ENCODE data around the gene DYDC1. TPM values are rescaled to one million over a fixed set of nuclear protein-coding genes. Genes with fewer than 3 reads are reported as not detected.

Gene DYDC1
- total and polyA plus RNA-seq, 2 of the 13 experiments (the other 11 are each of a cell fraction or from before 2014, with no cell fraction given), result not detected

DNA sequence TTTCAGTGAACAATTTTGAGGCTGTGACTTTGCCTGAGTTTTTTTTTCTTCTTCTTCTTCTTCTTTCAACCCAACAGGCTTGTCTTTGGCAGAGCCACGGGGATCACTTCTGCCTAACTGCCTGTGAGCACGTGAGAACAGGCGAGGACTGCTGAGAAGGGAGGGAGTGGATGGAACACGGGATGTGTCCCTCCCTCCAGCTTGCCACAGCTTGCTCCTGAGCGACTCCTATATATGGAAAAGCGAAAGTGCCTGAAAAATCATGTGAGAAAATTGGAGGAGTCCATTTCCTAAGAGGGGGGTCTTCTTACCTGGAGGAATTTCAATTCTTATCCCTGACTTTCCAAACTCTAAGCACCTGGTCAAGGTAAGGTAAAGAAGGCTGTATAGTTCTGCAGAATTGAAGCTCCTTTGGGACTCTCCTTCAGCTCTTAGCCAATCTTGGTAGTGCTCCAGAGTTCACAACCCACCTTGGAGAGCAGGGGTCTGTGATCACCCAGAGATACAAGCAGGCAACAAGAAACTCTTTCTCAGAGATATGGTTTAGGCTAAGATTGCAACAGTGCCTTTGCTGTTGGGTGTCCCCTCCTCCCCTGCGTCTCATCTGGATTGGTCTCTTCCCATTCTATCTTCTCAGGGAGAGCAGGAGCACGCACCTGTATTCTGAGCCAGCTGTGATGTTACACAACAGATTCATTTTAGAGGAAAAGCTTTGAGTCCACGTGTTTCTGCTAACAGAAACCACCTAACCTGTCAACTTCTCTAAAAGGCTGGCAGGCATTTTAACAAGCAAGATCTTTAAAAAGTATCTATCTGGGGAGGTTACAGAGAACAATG is 66.9 kb downstream of the DYDC1 start, which contains the start of gene MAT1A:
Gene MAT1A (minus strand): TSS at position 208 of the 837 bp plus-strand sequence. CDS start 235 bp downstream, outside the sequence.
- in situ Hi-C loops (cut with HindIII; ENCODE audit: extremely low pct_ligation_motif_present, low pct_unique_long_range_greater_than_20kb) (no loop called here), intact Hi-C loops (cut with micrococcal nuclease; ENCODE audit: unreplicated experiment) (loop anchor here (1.0 kb wide), 1 partner anchor 28 kb away; no protein-coding TSS in a partner anchor)
- DNase-seq (ENCODE audit: low spot score), result peak; percentile 84
- Histone ChIP-seq H3K4me1 (ENCODE audit: insufficient read depth, low read length) (peaks cover 93% of the 10 kb centered on the region), H3K4me3 (replicated peaks in 1 of 3; ENCODE audit: insufficient read depth in 1 of 3, low read depth in 2 of 3, low read length in 3 of 3) (peak within 1 kb of the TSS; percentile 44 to 67 (median 62)), H4K20me1 (ENCODE audit: insufficient read depth, low read length) (no peaks in the 10 kb centered on the region), H3K9ac (ENCODE audit: insufficient read depth, low read depth, low read length) (peak within 1 kb of the TSS; percentile 74), H2AFZ (ENCODE audit: low read length) (peak within 1 kb of the TSS; percentile 100), H3K27me3 (ENCODE audit: control insufficient read depth in 1 of 2, insufficient read depth in 2 of 2, low read length in 2 of 2) (no peaks in the 10 kb centered on the region; a peak in 1 of 5 replicates), H3K9me3 (ENCODE audit: low read length) (no peaks in the 10 kb centered on the region), H3K79me2 (ENCODE audit: insufficient read depth, low read length) (peaks cover 45% of the 10 kb centered on the region), H3K4me2 (ENCODE audit: low read depth, low read length) (peak within 1 kb of the TSS; percentile 89), H3K27ac (ENCODE audit: extremely low read length, insufficient read depth, low read length) (peak within 1 kb of the TSS; percentile 94), H3K36me3 (replicated peaks in 1 of 2; ENCODE audit: control insufficient read depth in 1 of 2, insufficient read depth in 2 of 2, low read length in 2 of 2) (peaks cover 0 to 8% of the 10 kb centered on the region in 2 experiments; a peak in 4 of 5 replicates)
- 2% methylated on average over 9 of the region's 9 CpGs for WGBS (ENCODE audit: low lambda C conversion rate)
- CTCF ChIA-PET (ENCODE audit: low intra/inter-chr PET ratio, low total read pairs), result interaction anchor here (2.0 kb wide), 1 partner anchor 28 kb away, joined by 11 read pairs; no protein-coding TSS in a partner anchor
- POLR2A ChIA-PET, result interaction anchor here (1.0 to 6.5 kb wide), 11 partner anchors 8 to 209 kb away, joined by 3 to 69 read pairs (median 7); partner anchors contain the start of gene PRXL2A
- ATAC-seq, result peak; percentile 76
- peak; percentile 94 for FAIRE-seq
- BruUV-seq (replicated peaks), result no TSS peak
- TF ChIP-seq KAT7 (CRISPR knock-in tag; IDR thresholded peaks at IDR 0.05; ENCODE audit: borderline replicate concordance) (no peak), GLI4 (CRISPR knock-in tag; IDR thresholded peaks at IDR 0.05; ENCODE audit: borderline replicate concordance) (peak; percentile 59; the same call in 1 of the 2 replicates), KAT2B (IDR thresholded peaks at IDR 0.05; ENCODE audit: borderline replicate concordance, low read depth, low read length) (no peak), SAFB2 (CRISPR knock-in tag; IDR thresholded peaks at IDR 0.05; ENCODE audit: borderline replicate concordance, low read depth) (no peak)
- TF ChIP-seq, protein P1, sequence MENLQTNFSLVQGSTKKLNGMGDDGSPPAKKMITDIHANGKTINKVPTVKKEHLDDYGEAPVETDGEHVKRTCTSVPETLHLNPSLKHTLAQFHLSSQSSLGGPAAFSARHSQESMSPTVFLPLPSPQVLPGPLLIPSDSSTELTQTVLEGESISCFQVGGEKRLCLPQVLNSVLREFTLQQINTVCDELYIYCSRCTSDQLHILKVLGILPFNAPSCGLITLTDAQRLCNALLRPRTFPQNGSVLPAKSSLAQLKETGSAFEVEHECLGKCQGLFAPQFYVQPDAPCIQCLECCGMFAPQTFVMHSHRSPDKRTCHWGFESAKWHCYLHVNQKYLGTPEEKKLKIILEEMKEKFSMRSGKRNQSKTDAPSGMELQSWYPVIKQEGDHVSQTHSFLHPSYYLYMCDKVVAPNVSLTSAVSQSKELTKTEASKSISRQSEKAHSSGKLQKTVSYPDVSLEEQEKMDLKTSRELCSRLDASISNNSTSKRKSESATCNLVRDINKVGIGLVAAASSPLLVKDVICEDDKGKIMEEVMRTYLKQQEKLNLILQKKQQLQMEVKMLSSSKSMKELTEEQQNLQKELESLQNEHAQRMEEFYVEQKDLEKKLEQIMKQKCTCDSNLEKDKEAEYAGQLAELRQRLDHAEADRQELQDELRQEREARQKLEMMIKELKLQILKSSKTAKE (CRISPR knock-in tag; IDR thresholded peaks at IDR 0.05; ENCODE audit: borderline replicate concordance), result no peak
- TF ChIP-seq, protein P2, sequence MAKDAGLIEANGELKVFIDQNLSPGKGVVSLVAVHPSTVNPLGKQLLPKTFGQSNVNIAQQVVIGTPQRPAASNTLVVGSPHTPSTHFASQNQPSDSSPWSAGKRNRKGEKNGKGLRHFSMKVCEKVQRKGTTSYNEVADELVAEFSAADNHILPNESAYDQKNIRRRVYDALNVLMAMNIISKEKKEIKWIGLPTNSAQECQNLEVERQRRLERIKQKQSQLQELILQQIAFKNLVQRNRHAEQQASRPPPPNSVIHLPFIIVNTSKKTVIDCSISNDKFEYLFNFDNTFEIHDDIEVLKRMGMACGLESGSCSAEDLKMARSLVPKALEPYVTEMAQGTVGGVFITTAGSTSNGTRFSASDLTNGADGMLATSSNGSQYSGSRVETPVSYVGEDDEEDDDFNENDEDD (CRISPR knock-in tag; IDR thresholded peaks at IDR 0.05; ENCODE audit: borderline replicate concordance), result peak; percentile 96
- TF ChIP-seq, protein P3, sequence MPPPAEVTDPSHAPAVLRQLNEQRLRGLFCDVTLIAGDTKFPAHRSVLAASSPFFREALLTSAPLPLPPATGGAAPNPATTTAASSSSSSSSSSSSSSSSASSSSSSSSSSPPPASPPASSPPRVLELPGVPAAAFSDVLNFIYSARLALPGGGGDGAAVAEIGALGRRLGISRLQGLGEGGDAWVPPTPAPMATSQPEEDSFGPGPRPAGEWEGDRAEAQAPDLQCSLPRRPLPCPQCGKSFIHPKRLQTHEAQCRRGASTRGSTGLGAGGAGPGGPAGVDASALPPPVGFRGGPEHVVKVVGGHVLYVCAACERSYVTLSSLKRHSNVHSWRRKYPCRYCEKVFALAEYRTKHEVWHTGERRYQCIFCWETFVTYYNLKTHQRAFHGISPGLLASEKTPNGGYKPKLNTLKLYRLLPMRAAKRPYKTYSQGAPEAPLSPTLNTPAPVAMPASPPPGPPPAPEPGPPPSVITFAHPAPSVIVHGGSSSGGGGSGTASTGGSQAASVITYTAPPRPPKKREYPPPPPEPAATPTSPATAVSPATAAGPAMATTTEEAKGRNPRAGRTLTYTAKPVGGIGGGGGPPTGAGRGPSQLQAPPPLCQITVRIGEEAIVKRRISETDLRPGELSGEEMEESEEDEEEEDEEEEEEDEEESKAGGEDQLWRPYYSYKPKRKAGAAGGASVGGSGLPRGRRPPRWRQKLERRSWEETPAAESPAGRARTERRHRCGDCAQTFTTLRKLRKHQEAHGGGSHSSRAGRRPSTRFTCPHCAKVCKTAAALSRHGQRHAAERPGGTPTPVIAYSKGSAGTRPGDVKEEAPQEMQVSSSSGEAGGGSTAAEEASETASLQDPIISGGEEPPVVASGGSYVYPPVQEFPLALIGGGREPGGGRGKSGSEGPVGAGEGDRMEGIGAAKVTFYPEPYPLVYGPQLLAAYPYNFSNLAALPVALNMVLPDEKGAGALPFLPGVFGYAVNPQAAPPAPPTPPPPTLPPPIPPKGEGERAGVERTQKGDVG (CRISPR knock-in tag; IDR thresholded peaks at IDR 0.05; ENCODE audit: borderline replicate concordance), result no peak
- TF ChIP-seq, protein P4, sequence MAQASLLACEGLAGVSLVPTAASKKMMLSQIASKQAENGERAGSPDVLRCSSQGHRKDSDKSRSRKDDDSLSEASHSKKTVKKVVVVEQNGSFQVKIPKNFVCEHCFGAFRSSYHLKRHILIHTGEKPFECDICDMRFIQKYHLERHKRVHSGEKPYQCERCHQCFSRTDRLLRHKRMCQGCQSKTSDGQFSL (CRISPR knock-in tag; IDR thresholded peaks at IDR 0.05), result 0 out of 2 replicates have a peak, but pooled peaks have one; percentile 52
- TF ChIP-seq, protein P5, sequence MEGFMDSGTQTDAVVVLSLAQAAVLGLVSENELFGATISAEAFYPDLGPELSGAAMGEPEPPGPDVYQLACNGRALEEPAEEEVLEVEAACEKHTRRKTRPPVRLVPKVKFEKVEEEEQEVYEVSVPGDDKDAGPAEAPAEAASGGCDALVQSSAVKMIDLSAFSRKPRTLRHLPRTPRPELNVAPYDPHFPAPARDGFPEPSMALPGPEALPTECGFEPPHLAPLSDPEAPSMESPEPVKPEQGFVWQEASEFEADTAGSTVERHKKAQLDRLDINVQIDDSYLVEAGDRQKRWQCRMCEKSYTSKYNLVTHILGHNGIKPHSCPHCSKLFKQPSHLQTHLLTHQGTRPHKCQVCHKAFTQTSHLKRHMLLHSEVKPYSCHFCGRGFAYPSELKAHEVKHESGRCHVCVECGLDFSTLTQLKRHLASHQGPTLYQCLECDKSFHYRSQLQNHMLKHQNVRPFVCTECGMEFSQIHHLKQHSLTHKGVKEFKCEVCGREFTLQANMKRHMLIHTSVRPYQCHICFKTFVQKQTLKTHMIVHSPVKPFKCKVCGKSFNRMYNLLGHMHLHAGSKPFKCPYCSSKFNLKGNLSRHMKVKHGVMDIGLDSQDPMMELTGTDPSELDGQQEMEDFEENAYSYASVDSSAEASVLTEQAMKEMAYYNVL (CRISPR knock-in tag; IDR thresholded peaks at IDR 0.05; ENCODE audit: borderline replicate concordance), result peak; percentile 66; the same call in 1 of the 2 replicates
- TF ChIP-seq, protein P6, sequence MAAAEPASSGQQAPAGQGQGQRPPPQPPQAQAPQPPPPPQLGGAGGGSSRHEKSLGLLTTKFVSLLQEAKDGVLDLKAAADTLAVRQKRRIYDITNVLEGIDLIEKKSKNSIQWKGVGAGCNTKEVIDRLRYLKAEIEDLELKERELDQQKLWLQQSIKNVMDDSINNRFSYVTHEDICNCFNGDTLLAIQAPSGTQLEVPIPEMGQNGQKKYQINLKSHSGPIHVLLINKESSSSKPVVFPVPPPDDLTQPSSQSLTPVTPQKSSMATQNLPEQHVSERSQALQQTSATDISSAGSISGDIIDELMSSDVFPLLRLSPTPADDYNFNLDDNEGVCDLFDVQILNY (CRISPR knock-in tag; conservative IDR thresholded peaks at IDR 0.05), result no peak

Measured in HepG2 (cell line).